H1 (cell line): ENCODE data around the gene CMIP. TPM values are rescaled to one million over a fixed set of nuclear protein-coding genes. Genes with fewer than 3 reads are reported as not detected.

Experiments
- CTCF ChIA-PET: fragments of 300-600 bp; sonication (Branson Sonifier 250); formaldehyde crosslinking; loops from one replicate; lab custom pipeline; 2021; ENCODE audit not compliant: partially characterized antibody; lab: Charles Lee
- POLR2A ChIA-PET: fragments of 300-600 bp; sonication (Branson Sonifier 250); formaldehyde crosslinking; loops from one replicate; lab custom pipeline; 2021; ENCODE audit warnings: inconsistent platforms; ENCODE audit not compliant: partially characterized antibody; lab: Charles Lee
- DNase-seq, 2 experiments: peaks; one replicate each; pipeline versions ENCODE4 v3.0.0 to v3.0.0-alpha.2; 2010 to 2022; ENCODE audit warnings: low spot score in 2 of 2, low read depth in 1 of 2, mixed read lengths in 1 of 2
- FAIRE-seq: peaks from 2 replicates; lab custom pipeline; 2011; peaks lifted over from hg19 to GRCh38; lab: Jason Lieb, UNC
- H2AFZ ChIP-seq: 2 replicates; pipeline ENCODE4 v1.8.1; 2012; ENCODE audit warnings: low read length, inconsistent platforms
- H2AK5ac ChIP-seq: 2 replicates; pipeline ENCODE4 v1.6.1; 2013; ENCODE audit warnings: low read depth, low read length
- H2BK120ac ChIP-seq: replicated peaks from 2 replicates; pipeline ENCODE3; 2013; ENCODE audit warnings: low read depth, low read length, inconsistent platforms
- H2BK12ac ChIP-seq: 2 replicates; pipeline ENCODE4 v1.6.1; 2013; ENCODE audit warnings: low read depth, low read length
- H2BK15ac ChIP-seq: 2 replicates; pipeline ENCODE4 v1.6.1; 2013; ENCODE audit warnings: low read length
- H2BK20ac ChIP-seq: 2 replicates; pipeline ENCODE4 v1.6.1; 2013; ENCODE audit warnings: low read length
- H2BK5ac ChIP-seq: 2 replicates; pipeline ENCODE4 v1.6.1; 2013; ENCODE audit warnings: low read depth, low read length
- H3K14ac ChIP-seq: 2 replicates; pipeline ENCODE4 v1.6.1; 2013; ENCODE audit warnings: inconsistent platforms; ENCODE audit not compliant: insufficient read length
- H3K18ac ChIP-seq: 2 replicates; pipeline ENCODE4 v1.6.1; 2013; ENCODE audit warnings: low read length; ENCODE audit errors: extremely low read depth
- H3K23ac ChIP-seq: 2 replicates; pipeline ENCODE4 v1.6.1; 2013; ENCODE audit warnings: inconsistent platforms; ENCODE audit not compliant: insufficient read length
- H3K23me2 ChIP-seq: 2 replicates; pipeline ENCODE4 v1.6.1; 2013; ENCODE audit warnings: low read depth, low read length
- H3K27ac ChIP-seq: 2 replicates; pipeline ENCODE4 v1.6.1; 2011; ENCODE audit warnings: low read depth, low read length, inconsistent platforms
- H3K27me3 ChIP-seq, 4 experiments: replicated peaks in 1 of 4; 1 replicate in 1 of 4; 2 replicates in 3 of 4; pipeline versions ENCODE4 v1.6.1 to v1.8.1; 2011 to 2013; ENCODE audit warnings: low read length in 3 of 4, mild to moderate bottlenecking in 3 of 4, inconsistent platforms in 2 of 4, mixed read lengths in 2 of 4, moderate library complexity in 1 of 4; ENCODE audit not compliant: control insufficient read depth in 3 of 4, insufficient read depth in 3 of 4; ENCODE audit errors: extremely low read depth in 1 of 4
- H3K36me3 ChIP-seq, 4 experiments: 2 replicates each; pipeline versions ENCODE4 v1.6.1 to v1.8.1; 2011 to 2013; ENCODE audit warnings: mild to moderate bottlenecking in 4 of 4, low read length in 3 of 4, moderate library complexity in 2 of 4, control low read depth in 1 of 4, inconsistent platforms in 1 of 4; ENCODE audit not compliant: insufficient read depth in 4 of 4, control insufficient read depth in 2 of 4
- H3K4ac ChIP-seq: replicated peaks from 2 replicates; pipeline ENCODE3; 2013; ENCODE audit warnings: low read length, low read depth, mixed read lengths, inconsistent platforms; ENCODE audit not compliant: insufficient read length
- H3K4me1 ChIP-seq, 4 experiments: replicated peaks in 1 of 4; 1 replicate in 1 of 4; 2 replicates in 3 of 4; pipeline versions ENCODE4 v1.6.1 to v1.8.1; 2011 to 2013; ENCODE audit warnings: low read length in 3 of 4, inconsistent platforms in 2 of 4, mixed read lengths in 1 of 4; ENCODE audit not compliant: insufficient read depth in 4 of 4, control insufficient read depth in 3 of 4
- H3K4me2 ChIP-seq, 2 experiments: 2 replicates each; pipeline versions ENCODE4 v1.6.1 to v1.8.1; 2011 to 2013; ENCODE audit warnings: low read depth in 2 of 2, low read length in 2 of 2, control low read depth in 1 of 2, inconsistent platforms in 1 of 2, mild to moderate bottlenecking in 1 of 2; ENCODE audit not compliant: insufficient read depth in 1 of 2
- H3K4me3 ChIP-seq, 4 experiments: fragments of 200-600, 300-600 bp in 1 of 4; sonication (generic), shearing (Covaris generic), sonication (Bioruptor Twin) in 1 of 4; 2 replicates each; pipeline versions ENCODE4 v1.5.1 to v1.8.1; 2011 to 2016; ENCODE audit warnings: low read length in 4 of 4, low read depth in 3 of 4, control low read depth in 2 of 4, inconsistent platforms in 2 of 4, mild to moderate bottlenecking in 2 of 4, mixed read lengths in 1 of 4, moderate library complexity in 1 of 4; ENCODE audit not compliant: insufficient read depth in 2 of 4; ENCODE audit errors: extremely low read depth in 1 of 4
- H3K56ac ChIP-seq: replicated peaks from 2 replicates; pipeline ENCODE3; 2013; ENCODE audit warnings: low read depth, mild to moderate bottlenecking, mixed read lengths, low read length, inconsistent platforms; ENCODE audit not compliant: insufficient read length
- H3K79me1 ChIP-seq: 2 replicates; pipeline ENCODE4 v1.6.1; 2013; ENCODE audit warnings: low read depth, low read length, control low read depth
- H3K79me2 ChIP-seq, 2 experiments: 2 replicates each; pipeline versions ENCODE4 v1.6.1 to v1.8.1; 2012 to 2013; ENCODE audit warnings: low read length in 2 of 2, mild to moderate bottlenecking in 2 of 2, inconsistent platforms in 1 of 2; ENCODE audit not compliant: insufficient read depth in 2 of 2, control insufficient read depth in 1 of 2
- H3K9ac ChIP-seq, 4 experiments: replicated peaks in 1 of 4; 1 replicate in 1 of 4; 2 replicates in 3 of 4; pipeline versions ENCODE4 v1.6.1 to v1.8.1; 2011 to 2013; ENCODE audit warnings: low read depth in 3 of 4, low read length in 3 of 4, control low read depth in 2 of 4, mild to moderate bottlenecking in 2 of 4, moderate library complexity in 2 of 4, inconsistent platforms in 1 of 4; ENCODE audit errors: extremely low read depth in 1 of 4
- H3K9me3 ChIP-seq, 2 experiments: 2 replicates each; pipeline versions ENCODE4 v1.6.1 to v1.8.1; 2012 to 2013; ENCODE audit warnings: mild to moderate bottlenecking in 2 of 2, moderate library complexity in 2 of 2, control low read depth in 1 of 2, inconsistent platforms in 1 of 2, low read depth in 1 of 2, low read length in 1 of 2, mixed read lengths in 1 of 2; ENCODE audit not compliant: insufficient read depth in 2 of 2
- H4K20me1 ChIP-seq, 2 experiments: replicated peaks in 1 of 2; 2 replicates each; pipeline versions ENCODE3 to v1.8.1; 2011 to 2013; ENCODE audit warnings: inconsistent platforms in 2 of 2, low read length in 2 of 2, mild to moderate bottlenecking in 1 of 2; ENCODE audit not compliant: insufficient read depth in 2 of 2, control insufficient read depth in 1 of 2
- H4K5ac ChIP-seq: 2 replicates; pipeline ENCODE4 v1.6.1; 2013; ENCODE audit warnings: low read length, low read depth, mixed read lengths, inconsistent platforms; ENCODE audit not compliant: insufficient read length
- H4K8ac ChIP-seq: 2 replicates; pipeline ENCODE4 v1.8.0; 2013; ENCODE audit warnings: mild to moderate bottlenecking, moderate library complexity, low read length, inconsistent platforms; ENCODE audit not compliant: insufficient read depth; ENCODE audit errors: extremely low read depth
- H4K91ac ChIP-seq: replicated peaks from 2 replicates; pipeline ENCODE3; 2013; ENCODE audit warnings: low read length, mixed read lengths, inconsistent platforms; ENCODE audit not compliant: insufficient read length
- CEBPB ChIP-seq: IDR thresholded peaks from 2 replicates; pipeline ENCODE4 v1.6.1; 2012; ENCODE audit warnings: low read depth, low read length
- GABPA ChIP-seq: IDR thresholded peaks from 2 replicates; pipeline ENCODE4 v1.6.1; 2011; ENCODE audit warnings: mild to moderate bottlenecking, low read length, moderate library complexity, borderline replicate concordance; ENCODE audit not compliant: insufficient read depth
- HDAC2 ChIP-seq, 2 experiments: fragments of 300-600 bp in 1 of 2; sonication (generic) in 1 of 2; IDR thresholded peaks; 2 replicates each; pipeline ENCODE4 v1.6.1; 2011 to 2012; ENCODE audit warnings: low read depth in 2 of 2, low read length in 2 of 2, mild to moderate bottlenecking in 2 of 2, moderate library complexity in 2 of 2, borderline replicate concordance in 1 of 2, inconsistent platforms in 1 of 2
- KDM1A ChIP-seq: fragments of 200-600, 300-600 bp; sonication (generic); IDR thresholded peaks from 2 replicates; pipeline ENCODE4 v1.7.1; 2016; ENCODE audit warnings: mild to moderate bottlenecking, low read length, borderline replicate concordance
- NRF1 ChIP-seq: IDR thresholded peaks from 2 replicates; pipeline ENCODE4 v1.6.1; 2011; ENCODE audit warnings: mild to moderate bottlenecking, low read depth, low read length, improper control_type of control experiment
- PHF8 ChIP-seq: fragments of 200-600 bp; sonication (generic); conservative IDR thresholded peaks from 2 replicates; pipeline ENCODE4 v1.7.1; 2012; ENCODE audit warnings: low read depth, mild to moderate bottlenecking, inconsistent platforms, low read length, moderate library complexity
- POLR2A ChIP-seq, 2 experiments: IDR thresholded peaks; 1 replicate in 1 of 2; 2 replicates in 1 of 2; pipeline ENCODE4 v1.6.1; 2011; ENCODE audit warnings: low read depth in 2 of 2, low read length in 2 of 2, mild to moderate bottlenecking in 2 of 2; ENCODE audit errors: control extremely low read depth in 1 of 2
- POLR2AphosphoS5 ChIP-seq: IDR thresholded peaks from 2 replicates; pipeline ENCODE4 v1.6.1; 2011; ENCODE audit warnings: low read depth, low read length
- RFX5 ChIP-seq: IDR thresholded peaks from 2 replicates; pipeline ENCODE4 v1.6.1; 2011; ENCODE audit warnings: low read depth, low read length, improper control_type of control experiment, borderline replicate concordance
- SRF ChIP-seq: IDR thresholded peaks from 2 replicates; pipeline ENCODE4 v1.6.1; 2011; ENCODE audit warnings: mild to moderate bottlenecking, low read depth, low read length, moderate library complexity
- ZNF274 ChIP-seq: IDR thresholded peaks from 2 replicates; pipeline ENCODE4 v1.7.0; 2012; ENCODE audit warnings: low read length, borderline replicate concordance; ENCODE audit errors: extremely low read depth
- whole genome bisulfite sequencing, 2 experiments: shearing (Covaris generic) in 1 of 2; methylation state at CpG; one replicate each; pipeline versions ENCODE4 v1.1.6 to v1.1.7; 2013 to 2015; ENCODE audit warnings: low lambda C conversion rate in 2 of 2, mixed read lengths in 2 of 2, inconsistent platforms in 1 of 2, low coverage in 1 of 2, missing lambda C conversion rate in 1 of 2; ENCODE audit not compliant: insufficient replicate concordance in 2 of 2, insufficient coverage in 1 of 2, insufficient read length in 1 of 2; ENCODE audit errors: extremely low coverage in 1 of 2, missing lambda C conversion rate in 1 of 2; 5-methylcytosine and 5-hydroxymethylcytosine counted together
- polyA plus RNA-seq, 7 experiments: library from polyadenylated mRNA; depleted of rRNA in 3 of 7; stranded (reverse) in 5 of 7; unstranded in 2 of 7; fragments of >200 nt in 5 of 7; fragments of 200-250 nt in 2 of 7; gene quantifications; 1 replicate in 5 of 7; 2 replicates in 1 of 7; 4 replicates in 1 of 7; pipeline versions ENCODE4 v1.2.1 to v1.2.3, GENCODE V29; 2011 to 2013; ENCODE audit warnings: missing spikeins in 2 of 7, mixed read lengths in 2 of 7
- total RNA-seq: library from RNA; stranded (reverse); fragmentation: NEBNext Ultra II Directional; extraction: Animal tissue kit (Norgen Biotek cat#: 25700); gene quantifications from 2 replicates; pipeline ENCODE4 v1.2.1, GENCODE V29; 2021

CMIP gene
- total and polyA plus RNA-seq, 2 of the 8 experiments (the other 6 are each of a cell fraction or from before 2014, with no cell fraction given) = 7.9 to 53.2 TPM

GRCh38 chr16:81483064-81483969 lies 38.7 kb downstream of the CMIP start:
- Histone ChIP-seq H3K27ac (no peak overlapping the region), H2BK120ac (no peak overlapping the region), H2AK5ac (no peak overlapping the region), H3K14ac (no peak overlapping the region), H4K5ac (no peak overlapping the region), H2BK12ac (no peak overlapping the region), H3K18ac (no peak overlapping the region), H3K9ac (no peak overlapping the region), H3K79me2 (peaks cover 4 to 96% of the 10 kb centered on the region in 2 experiments; a peak in 3 of 4 replicates), H3K27me3 (no peaks in the 10 kb centered on the region), H3K79me1 (peaks cover 39% of the 10 kb centered on the region), H2BK20ac (no peak overlapping the region), H3K23ac (no peak overlapping the region), H4K8ac (no peak overlapping the region), H3K56ac (no peak overlapping the region), H3K4me3 (no peak overlapping the region), H2BK5ac (peak overlapping the region; percentile 90; the same call in 1 of the 2 replicates), H3K4ac (no peak overlapping the region), H3K36me3 (no peaks in the 10 kb centered on the region), H3K4me1 (peaks cover 4 to 21% (median 7%) of the 10 kb centered on the region in 4 experiments), H4K20me1 (peaks cover 35 to 43% of the 10 kb centered on the region in 2 experiments), H3K4me2 (no peak overlapping the region), H2BK15ac (no peak overlapping the region; the same call in 1 of the 2 replicates), H2AFZ (no peak overlapping the region), H3K9me3 (no peaks in the 10 kb centered on the region), H4K91ac (no peak overlapping the region), H3K23me2 (no peaks in the 10 kb centered on the region)
- DNase-seq = no peak
- POLR2A ChIA-PET = interaction anchor here (1.0 to 1.5 kb wide), 4 partner anchors 8 to 31 kb away, joined by 3 to 5 read pairs (median 4); no protein-coding TSS in a partner anchor
- 86% methylated on average over 10 of the region's 10 CpGs; no CpG with 5 or more reads in 1 of the 2 experiments for WGBS, 2 experiments
- TF ChIP-seq HDAC2 (IDR thresholded peaks at IDR 0.05; ENCODE audit: borderline replicate concordance in 1 of 2, low read depth in 2 of 2, low read length in 2 of 2) (0 out of 4 replicates have a peak, but pooled peaks of 1 of the 2 experiments have one; percentile 31), POLR2A (IDR thresholded peaks at IDR 0.05; ENCODE audit: control extremely low read depth in 1 of 2, low read depth in 2 of 2, low read length in 2 of 2) (no peak), PHF8 (no peak), CEBPB (peak; percentile 52; the same call in 1 of the 2 replicates), POLR2AphosphoS5 (no peak), KDM1A (peak; percentile 91), GABPA (no peak), ZNF274 (no peak), NRF1 (no peak), RFX5 (no peak), SRF (no peak)
- CTCF ChIA-PET = interaction anchor here (0.6 to 2.9 kb wide), 5 partner anchors 11 to 56 kb away, joined by 3 to 18 read pairs (median 3); no protein-coding TSS in a partner anchor
- no peak for FAIRE-seq
